Measurements from ENCODE around the gene DUSP12. TPM values are rescaled to one million over a fixed set of nuclear protein-coding genes. Genes with fewer than 3 reads are reported as not detected.

The DUSP12 gene
- total RNA-seq, 1 experiment from 2014 or later = 31.6 TPM

GRCh38 chr1:161773791-161774190, 24.2 kb downstream of the DUSP12 start:
- intact Hi-C loops (cut with micrococcal nuclease) = no loop called here
- DNase-seq (ENCODE audit: low read depth, low spot score) (no peak), ATAC-seq (no peak)
- Histone ChIP-seq H3K36me3 (ENCODE audit: control insufficient read depth in 1 of 2, insufficient read depth in 2 of 2, low read length in 2 of 2) (no peaks in the 10 kb centered on the region), H2AFZ (ENCODE audit: low read depth, low read length, poor library complexity, severe bottlenecking) (no peak overlapping the region), H3K4me3 (replicated peaks in 1 of 2; ENCODE audit: low read depth in 1 of 2, low read length in 2 of 2) (no peak overlapping the region), H3K9me3 (ENCODE audit: control insufficient read depth in 1 of 2, insufficient read depth in 1 of 2, low read depth in 1 of 2, low read length in 2 of 2) (no peaks in the 10 kb centered on the region), H3K79me2 (ENCODE audit: insufficient read depth, low read length) (peaks cover 74% of the 10 kb centered on the region), H3K9ac (ENCODE audit: low read length) (no peak overlapping the region), H3K27ac (ENCODE audit: low read depth, low read length) (no peak overlapping the region), H3K27me3 (ENCODE audit: insufficient read depth, low read length) (no peaks in the 10 kb centered on the region), H3K4me2 (ENCODE audit: low read length) (no peak overlapping the region), H4K20me1 (ENCODE audit: insufficient read depth) (no peaks in the 10 kb centered on the region), H3K9me2 (ENCODE audit: insufficient read depth) (no peaks in the 10 kb centered on the region), H3K4me1 (ENCODE audit: control insufficient read depth in 1 of 2, insufficient read depth in 2 of 2, low read length in 2 of 2) (no peaks in the 10 kb centered on the region)
- no peak for TF ChIP-seq RAD21 (IDR thresholded peaks at IDR 0.05; ENCODE audit: low read depth)
- no peak for TF ChIP-seq FOSL1 (IDR thresholded peaks at IDR 0.05; ENCODE audit: low read depth)
- TF ChIP-seq SIN3A (IDR thresholded peaks at IDR 0.05; ENCODE audit: low read depth) = no peak
- no peak for TF ChIP-seq ZBTB33 (IDR thresholded peaks at IDR 0.05; ENCODE audit: extremely low read depth, insufficient replicate concordance, low read length)
- TF ChIP-seq ATF3 (IDR thresholded peaks at IDR 0.05) = no peak
- no peak for TF ChIP-seq EZH2 (IDR thresholded peaks at IDR 0.05)
- TF ChIP-seq ELF1 (IDR thresholded peaks at IDR 0.05; ENCODE audit: borderline replicate concordance, low read depth) = no peak
- TF ChIP-seq SP1 (IDR thresholded peaks at IDR 0.05; ENCODE audit: low read depth) = no peak
- TF ChIP-seq YY1 (IDR thresholded peaks at IDR 0.05; ENCODE audit: extremely low read depth, insufficient replicate concordance, low read depth, low read length) = no peak
- no TSS peak for BruUV-seq (replicated peaks)
- CTCF ChIA-PET = no interaction called here
- POLR2A ChIA-PET = no interaction called here
- RAD21 ChIA-PET (ENCODE audit: low non-redundant PET in 1 of 2, low total read pairs in 2 of 2, uncharacterized antibody in 2 of 2, unreplicated experiment in 2 of 2) = no interaction called here

GRCh38 chr1:161777261-161777660, 27.7 kb downstream of the DUSP12 start:
- BruUV-seq (replicated peaks) = no TSS peak
- H3K27me3 ChIP-seq (ENCODE audit: insufficient read depth, low read length) = no peaks in the 10 kb centered on the region
- ATAC-seq (no peak), DNase-seq (ENCODE audit: low read depth, low spot score) (no peak)
- no peak overlapping the region for H3K27ac ChIP-seq (ENCODE audit: low read depth, low read length)
- H2AFZ ChIP-seq (ENCODE audit: low read depth, low read length, poor library complexity, severe bottlenecking) = no peak overlapping the region
- intact Hi-C loops (cut with micrococcal nuclease) = no loop called here
- H3K4me2 ChIP-seq (ENCODE audit: low read length) = no peak overlapping the region
- no peaks in the 10 kb centered on the region for H3K36me3 ChIP-seq (ENCODE audit: control insufficient read depth in 1 of 2, insufficient read depth in 2 of 2, low read length in 2 of 2)
- H3K4me1 ChIP-seq (ENCODE audit: control insufficient read depth in 1 of 2, insufficient read depth in 2 of 2, low read length in 2 of 2) = no peaks in the 10 kb centered on the region
- no peaks in the 10 kb centered on the region for H3K9me3 ChIP-seq (ENCODE audit: control insufficient read depth in 1 of 2, insufficient read depth in 1 of 2, low read depth in 1 of 2, low read length in 2 of 2)
- H3K9ac ChIP-seq (ENCODE audit: low read length) = no peak overlapping the region
- POLR2A ChIA-PET = no interaction called here
- CTCF ChIA-PET = no interaction called here
- peaks cover 48% of the 10 kb centered on the region for H3K79me2 ChIP-seq (ENCODE audit: insufficient read depth, low read length)
- H3K9me2 ChIP-seq (ENCODE audit: insufficient read depth) = no peaks in the 10 kb centered on the region
- RAD21 ChIA-PET (ENCODE audit: low non-redundant PET in 1 of 2, low total read pairs in 2 of 2, uncharacterized antibody in 2 of 2, unreplicated experiment in 2 of 2) = no interaction called here
- H4K20me1 ChIP-seq (ENCODE audit: insufficient read depth) = no peaks in the 10 kb centered on the region
- H3K4me3 ChIP-seq (replicated peaks in 1 of 2; ENCODE audit: low read depth in 1 of 2, low read length in 2 of 2) = no peak overlapping the region
- TF ChIP-seq SRF (IDR thresholded peaks at IDR 0.05; ENCODE audit: low read depth) (no peak), EGR1 (IDR thresholded peaks at IDR 0.05; ENCODE audit: low read depth) (no peak), CBX3 (IDR thresholded peaks at IDR 0.05; ENCODE audit: low read depth) (no peak), FOSL1 (IDR thresholded peaks at IDR 0.05; ENCODE audit: low read depth) (no peak), EZH2 (IDR thresholded peaks at IDR 0.05) (no peak), TCF7L2 (IDR thresholded peaks at IDR 0.05; ENCODE audit: borderline replicate concordance, extremely low read depth, insufficient read depth, insufficient read length) (no peak), CEBPB (IDR thresholded peaks at IDR 0.05; ENCODE audit: low read depth) (no peak), ATF3 (IDR thresholded peaks at IDR 0.05) (no peak), RAD21 (IDR thresholded peaks at IDR 0.05; ENCODE audit: low read depth) (no peak), ZNF274 (IDR thresholded peaks at IDR 0.05; ENCODE audit: low read depth, low read length) (no peak), JUND (IDR thresholded peaks at IDR 0.05) (no peak)
- TF ChIP-seq, protein P1, sequence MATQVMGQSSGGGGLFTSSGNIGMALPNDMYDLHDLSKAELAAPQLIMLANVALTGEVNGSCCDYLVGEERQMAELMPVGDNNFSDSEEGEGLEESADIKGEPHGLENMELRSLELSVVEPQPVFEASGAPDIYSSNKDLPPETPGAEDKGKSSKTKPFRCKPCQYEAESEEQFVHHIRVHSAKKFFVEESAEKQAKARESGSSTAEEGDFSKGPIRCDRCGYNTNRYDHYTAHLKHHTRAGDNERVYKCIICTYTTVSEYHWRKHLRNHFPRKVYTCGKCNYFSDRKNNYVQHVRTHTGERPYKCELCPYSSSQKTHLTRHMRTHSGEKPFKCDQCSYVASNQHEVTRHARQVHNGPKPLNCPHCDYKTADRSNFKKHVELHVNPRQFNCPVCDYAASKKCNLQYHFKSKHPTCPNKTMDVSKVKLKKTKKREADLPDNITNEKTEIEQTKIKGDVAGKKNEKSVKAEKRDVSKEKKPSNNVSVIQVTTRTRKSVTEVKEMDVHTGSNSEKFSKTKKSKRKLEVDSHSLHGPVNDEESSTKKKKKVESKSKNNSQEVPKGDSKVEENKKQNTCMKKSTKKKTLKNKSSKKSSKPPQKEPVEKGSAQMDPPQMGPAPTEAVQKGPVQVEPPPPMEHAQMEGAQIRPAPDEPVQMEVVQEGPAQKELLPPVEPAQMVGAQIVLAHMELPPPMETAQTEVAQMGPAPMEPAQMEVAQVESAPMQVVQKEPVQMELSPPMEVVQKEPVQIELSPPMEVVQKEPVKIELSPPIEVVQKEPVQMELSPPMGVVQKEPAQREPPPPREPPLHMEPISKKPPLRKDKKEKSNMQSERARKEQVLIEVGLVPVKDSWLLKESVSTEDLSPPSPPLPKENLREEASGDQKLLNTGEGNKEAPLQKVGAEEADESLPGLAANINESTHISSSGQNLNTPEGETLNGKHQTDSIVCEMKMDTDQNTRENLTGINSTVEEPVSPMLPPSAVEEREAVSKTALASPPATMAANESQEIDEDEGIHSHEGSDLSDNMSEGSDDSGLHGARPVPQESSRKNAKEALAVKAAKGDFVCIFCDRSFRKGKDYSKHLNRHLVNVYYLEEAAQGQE (IDR thresholded peaks at IDR 0.05; ENCODE audit: low read depth) = no peak

Measured in HCT116 (cell line).